ENCODE results near the gene PTPRT.

Gene PTPRT

DNA sequence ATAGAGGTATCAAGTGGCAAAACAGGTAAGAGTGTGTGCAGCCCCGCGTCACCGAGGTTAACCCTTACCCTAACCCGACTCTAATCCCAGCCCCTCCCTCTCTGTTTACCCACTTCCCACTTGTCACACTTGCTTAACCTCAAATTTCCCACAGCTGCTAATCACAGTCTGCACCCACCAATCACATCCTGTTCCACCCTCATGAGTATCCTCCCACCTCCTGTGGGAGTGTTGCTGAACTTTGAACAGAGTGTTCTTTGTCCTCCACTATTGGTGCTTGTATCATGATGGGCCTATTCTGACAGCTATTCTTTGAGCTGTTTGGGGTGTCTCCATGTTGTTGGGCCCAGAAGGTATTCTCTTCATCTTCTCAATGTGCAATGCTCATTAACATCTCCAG, 487.8 kb downstream of the PTPRT start:
- no peak for DNase-seq

DNA sequence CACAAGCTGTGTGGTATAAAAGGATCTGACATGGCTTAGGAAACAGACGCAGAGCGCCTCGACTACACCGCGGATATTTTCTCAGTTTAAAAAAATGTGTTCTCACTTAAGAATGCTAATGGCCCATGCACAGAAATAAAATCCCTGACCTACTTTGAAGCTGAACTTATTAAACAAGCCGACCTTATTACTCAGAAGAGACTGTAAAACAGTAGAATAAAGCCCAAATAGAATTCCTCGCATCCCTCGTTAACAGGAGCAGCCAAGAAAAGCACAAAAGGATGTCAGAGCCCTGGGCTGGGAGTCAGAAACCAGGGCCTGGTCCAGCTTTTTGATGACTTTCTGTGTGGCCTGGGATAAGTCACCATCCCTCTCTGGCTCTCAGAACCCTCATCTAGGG, 489.3 kb downstream of the PTPRT start:
- no peak for DNase-seq

DNA sequence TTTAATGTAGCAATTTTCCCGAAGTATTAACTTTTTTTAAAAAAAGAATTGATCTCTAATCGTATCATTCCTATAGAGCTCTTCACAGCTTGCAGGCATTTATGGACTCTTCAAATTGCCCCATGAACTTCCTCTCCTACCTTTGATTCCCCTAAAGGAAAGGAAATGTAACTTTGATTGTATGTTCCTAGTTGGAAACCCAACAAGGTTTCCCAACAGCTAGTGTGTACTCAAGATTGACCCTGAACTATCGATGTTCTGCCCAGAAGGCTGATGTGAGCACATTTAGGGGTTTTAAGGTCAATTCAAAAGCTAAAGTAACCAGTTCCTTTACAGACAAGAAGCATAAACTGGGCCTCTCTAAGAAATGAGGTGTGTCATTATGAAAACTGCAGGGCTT, 491.7 kb downstream of the PTPRT start:
- no peak for DNase-seq

DNA sequence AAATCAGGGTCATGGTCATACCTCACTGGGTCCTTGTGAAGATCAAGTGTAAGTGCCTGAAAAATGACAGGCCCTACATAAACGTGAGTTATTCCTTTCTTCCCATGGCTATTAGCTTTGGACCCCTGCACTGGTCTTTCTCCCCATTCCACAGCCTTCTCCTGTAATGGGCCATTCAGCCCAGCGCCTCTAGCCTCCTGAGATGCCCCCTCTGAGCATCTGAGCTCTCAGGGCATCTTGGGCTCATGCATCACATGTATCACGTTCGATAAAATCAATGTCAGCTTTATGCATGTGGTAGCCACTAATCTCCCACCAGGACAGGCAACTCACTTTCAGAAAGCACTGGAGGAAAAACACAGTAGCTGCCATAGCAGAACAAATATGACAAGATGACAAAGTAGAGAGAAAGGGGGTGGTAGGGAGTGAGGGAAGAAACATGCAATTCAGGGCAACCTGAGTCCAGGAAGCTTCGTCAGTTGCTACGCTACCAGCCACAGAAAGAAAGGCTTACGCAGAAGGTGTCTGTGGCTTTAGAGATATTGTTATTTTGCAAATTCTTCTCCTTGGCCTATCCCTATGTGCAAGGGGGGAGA, 498.8 kb downstream of the PTPRT start:
- DNase-seq: no peak

DNA sequence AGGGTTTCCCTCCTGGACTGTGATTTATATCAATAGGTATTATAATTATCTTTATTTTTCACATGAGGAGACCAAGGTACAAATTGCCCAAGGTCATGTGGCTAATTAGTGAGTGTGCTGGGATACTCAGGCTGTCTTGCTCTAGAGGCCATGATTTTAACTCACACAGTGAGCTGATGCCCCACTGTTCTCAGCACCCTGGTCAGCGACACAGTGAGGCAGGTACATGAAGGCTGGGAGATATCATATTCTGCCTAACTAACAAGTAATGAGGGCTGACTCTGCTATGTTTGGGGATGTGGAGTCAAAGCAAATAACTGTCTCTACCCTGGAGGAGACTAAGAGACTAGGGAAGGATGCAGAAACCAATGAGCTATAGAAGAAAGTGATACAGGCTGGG, 501.1 kb downstream of the PTPRT start:
- DNase-seq: no peak

DNA sequence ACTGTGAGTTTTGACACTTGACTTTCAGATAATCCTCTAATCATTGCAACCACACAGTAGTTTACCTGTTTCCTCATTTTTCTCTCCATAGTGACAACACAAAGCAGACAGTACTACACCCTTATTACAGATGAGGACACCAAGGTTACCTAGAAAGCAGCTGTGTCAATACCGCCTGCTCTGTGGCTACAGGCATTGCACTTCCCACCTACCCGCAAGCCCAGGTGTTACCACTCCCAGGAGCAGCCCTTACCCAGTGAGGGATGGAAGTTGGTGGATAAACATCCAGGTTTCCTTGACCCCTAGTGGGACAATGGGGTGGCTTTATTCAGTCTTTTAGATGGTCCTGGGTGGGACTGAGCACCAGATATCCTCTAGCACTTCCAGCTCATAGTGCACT, 503.6 kb downstream of the PTPRT start:
- no peak for DNase-seq

DNA sequence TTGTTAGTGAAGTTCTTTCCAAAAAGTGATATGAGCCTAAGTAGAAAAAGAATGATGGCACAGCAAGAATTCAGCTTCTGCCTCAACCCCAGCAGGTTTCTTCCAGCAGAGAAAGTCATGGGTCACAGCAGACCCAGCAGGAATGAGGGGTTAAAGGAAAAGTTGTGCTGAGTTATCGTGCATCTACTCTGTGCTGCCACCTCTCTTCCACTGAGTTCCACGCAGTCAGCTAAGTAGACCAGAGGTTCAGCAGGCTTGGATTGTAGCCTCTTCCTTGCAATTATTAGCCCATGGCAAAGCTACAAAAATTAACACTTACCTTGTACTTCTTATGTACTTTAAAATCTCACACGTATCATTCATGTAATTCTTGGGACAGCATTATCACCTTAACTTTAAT, 510.8 kb downstream of the PTPRT start:
- no peak for DNase-seq

DNA sequence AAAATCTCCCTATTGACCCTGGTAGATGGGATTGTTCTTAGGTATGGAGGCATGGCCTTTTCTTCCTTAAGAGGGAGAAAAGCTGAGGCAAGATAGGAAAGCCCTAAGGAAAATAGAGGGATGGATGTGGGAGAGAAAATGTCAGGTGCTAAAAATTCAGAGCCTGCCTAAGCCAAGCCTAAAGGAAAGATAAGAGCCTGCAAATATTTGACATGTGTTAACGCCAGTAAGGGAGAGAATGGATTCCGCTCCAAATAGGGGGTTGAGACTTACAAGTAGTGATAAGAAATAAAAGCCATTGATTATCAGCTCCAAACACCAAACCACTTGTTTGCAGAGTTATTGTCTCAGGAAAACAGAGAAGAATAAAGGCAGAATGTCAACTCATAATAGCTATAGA, 533.6 kb downstream of the PTPRT start:
- no peak for DNase-seq

DNA sequence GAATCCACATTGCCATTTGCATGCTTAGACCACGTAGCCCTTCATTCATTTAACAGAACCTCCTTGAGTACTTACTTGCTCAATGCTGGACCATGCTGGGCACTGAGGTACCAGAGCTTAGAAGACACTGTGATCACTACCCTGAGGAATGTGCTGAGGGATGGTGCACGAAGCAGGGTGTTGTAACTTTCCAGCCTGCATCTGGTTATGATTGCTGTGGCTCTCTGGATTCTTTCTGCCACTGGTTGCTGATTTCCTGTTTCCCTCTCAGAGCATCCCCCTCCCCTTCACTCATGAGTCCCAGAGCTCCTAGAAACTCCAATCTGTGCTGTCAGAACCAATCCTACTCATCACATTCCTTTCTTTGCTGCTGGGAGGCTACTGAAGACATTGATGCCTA, 537.4 kb downstream of the PTPRT start:
- no peak for DNase-seq

DNA sequence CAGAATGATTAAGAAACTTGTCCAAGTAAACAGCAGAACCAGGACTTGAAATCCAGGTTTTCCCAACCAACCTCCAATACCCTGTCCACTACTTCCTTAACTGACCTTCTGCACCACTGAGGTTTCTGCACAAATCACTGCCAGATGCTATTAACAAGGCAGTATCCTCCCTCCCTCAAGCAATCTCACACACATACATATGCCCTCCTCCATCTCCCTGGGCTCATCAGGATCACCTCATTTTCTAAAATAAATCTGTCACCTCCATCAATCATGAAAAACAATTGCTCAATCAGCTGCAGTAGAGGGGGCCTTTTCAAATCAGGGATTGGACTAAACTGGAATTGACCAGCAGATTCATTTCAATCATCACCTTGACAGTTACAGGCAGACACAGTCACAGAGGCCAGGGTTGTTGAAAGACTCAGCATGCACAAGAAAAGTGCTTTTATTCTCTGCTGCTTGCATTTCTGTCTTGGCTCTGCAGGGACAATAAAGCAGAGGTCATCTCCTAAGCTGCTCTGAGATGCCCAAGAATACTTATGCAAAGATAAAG, 539.4 kb downstream of the PTPRT start:
- no peak for DNase-seq

DNA sequence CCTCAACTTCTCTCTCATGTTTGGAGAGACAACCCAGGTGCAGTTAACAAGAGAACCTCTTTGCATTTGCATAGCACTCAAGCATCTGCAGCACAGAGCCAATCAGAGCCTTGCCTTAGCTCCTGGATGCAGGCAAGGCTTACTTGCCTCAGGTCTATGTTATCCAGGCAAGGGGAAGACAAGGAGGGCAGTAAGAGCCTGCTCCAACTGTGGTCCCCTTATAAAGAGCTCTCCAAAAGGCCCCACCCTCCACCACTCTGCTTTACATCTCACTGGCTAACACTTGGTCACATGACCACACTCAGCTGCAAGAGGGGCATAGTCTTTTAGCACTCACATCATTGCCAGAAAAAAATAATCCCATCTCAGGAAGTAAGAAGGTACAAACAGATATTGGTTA, 540.0 kb downstream of the PTPRT start:
- DNase-seq: no peak

DNA sequence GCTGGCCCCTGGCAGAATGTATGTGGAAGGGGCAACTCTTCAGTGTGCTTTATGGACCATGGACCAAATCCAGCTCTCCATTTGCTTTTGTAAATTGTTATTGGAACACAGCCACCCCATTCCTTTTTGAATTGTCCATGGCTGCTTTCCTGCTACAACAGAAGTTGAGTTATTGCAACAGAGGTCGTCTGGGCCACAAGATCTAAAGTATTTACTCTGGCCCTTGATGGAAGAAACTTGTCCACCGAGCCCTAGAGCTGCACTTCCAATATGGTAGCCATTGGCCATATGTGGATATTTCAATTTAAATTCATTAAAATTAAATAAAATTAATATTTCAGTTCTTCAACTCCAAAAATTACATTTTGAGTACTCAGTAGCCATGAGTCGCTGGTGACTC, 543.5 kb downstream of the PTPRT start:
- DNase-seq: no peak

DNA sequence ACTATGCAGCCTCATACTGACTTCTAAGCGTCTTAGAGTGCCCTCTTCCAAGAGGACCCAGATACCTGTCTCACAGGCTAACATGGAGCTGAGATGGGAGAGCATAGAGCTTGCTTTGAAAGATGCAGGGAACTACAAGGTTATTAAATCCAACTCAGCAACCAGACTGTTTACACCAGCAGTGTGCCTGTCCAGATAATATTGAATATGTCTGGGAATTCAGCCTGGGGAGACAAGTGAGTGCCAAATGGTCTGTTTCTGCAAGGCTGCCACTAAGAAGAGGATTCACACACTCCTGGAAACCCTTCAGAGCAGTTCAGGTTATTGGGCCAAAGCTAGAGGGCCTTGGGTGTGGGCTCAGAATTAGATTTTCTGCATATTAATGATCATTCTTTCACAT, 547.8 kb downstream of the PTPRT start:
- no peak for DNase-seq

DNA sequence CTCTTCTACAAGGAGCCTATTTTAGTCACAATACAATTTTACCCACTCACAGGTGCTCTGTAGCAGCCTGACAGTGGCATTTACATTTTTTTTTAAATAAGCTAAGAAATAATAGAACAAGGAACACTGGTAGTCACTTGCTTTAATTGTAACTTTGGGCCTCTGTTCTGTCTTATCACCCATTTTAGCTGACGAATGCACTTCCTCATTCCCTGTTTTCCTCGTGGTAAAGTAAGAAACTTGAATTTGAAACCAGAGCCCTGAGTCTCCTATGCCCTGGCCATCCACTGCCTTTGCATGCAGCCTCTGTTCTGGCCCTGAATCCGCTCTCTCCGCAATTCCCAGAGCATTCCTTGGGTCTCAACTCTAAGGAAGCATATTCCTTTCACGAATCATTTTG, 550.6 kb downstream of the PTPRT start:
- no peak for DNase-seq

DNA sequence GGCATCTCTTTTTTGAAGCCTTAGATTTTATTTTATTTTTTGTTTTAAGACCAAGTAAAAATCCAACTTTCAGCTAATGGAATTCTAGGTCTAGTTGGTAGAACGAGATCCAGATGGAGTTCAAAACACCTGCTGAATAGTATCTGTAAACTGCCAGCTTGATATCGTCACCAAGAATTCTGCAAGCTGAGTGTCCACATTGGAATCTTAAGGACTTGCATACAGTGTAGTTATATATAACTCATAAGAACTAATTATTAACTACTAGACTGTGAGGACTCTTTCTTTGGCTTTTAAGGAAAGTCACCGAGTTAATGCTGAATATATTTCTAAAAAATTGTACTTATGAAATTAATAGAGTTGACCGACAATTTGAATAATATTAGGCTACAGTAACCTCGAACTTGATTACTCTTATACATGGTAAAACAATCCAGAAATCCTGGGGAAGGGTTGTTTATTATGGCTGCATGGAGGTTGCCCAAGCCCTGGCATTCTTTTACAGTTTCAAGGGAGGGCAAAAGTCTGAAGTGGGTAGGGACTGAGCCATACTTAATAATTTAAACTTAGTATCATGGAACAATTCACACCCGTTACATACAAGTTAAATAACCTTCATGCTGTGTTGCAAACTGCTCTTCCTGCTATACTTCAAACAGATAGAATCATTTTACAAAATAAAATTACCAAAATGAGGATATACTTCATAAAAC, 553.9 kb downstream of the PTPRT start:
- DNase-seq: no peak

DNA sequence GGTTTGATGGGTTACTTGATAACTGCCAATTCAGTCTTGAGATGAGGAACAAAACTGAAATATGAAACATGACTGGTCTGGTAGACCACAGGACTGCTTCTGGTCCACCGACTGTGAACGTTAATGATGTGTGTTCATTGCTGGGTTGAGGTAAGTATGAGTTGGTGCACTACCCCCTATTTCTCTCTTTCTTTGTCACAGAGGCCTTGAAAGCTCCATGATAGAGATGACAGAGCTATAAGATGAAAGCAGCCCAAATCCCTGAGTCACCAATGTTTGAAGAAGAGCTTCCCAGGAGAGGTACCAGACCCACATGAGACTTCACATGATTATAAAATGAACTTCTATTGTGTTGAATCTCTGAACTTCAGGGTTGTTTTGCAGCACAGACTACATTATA, 555.5 kb downstream of the PTPRT start:
- no peak for DNase-seq

DNA sequence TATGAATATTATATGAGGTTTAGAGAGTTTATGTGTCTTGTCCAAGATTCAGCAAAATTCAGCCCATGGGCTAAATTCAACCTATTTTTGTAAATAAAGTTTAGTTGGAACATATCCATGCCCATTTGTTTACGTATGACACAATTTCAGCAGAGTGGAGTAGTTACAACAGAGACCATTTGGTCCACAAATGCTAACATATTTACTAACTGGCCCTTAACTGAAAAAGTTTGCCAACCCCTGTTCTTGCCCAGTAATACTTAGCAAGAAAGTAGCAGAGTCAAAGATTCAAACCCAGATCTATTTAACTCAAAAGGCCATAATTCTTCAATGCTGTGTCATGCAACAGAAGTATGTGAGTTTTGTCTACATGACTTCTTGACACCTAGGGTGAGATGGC, 561.0 kb downstream of the PTPRT start:
- DNase-seq: no peak

DNA sequence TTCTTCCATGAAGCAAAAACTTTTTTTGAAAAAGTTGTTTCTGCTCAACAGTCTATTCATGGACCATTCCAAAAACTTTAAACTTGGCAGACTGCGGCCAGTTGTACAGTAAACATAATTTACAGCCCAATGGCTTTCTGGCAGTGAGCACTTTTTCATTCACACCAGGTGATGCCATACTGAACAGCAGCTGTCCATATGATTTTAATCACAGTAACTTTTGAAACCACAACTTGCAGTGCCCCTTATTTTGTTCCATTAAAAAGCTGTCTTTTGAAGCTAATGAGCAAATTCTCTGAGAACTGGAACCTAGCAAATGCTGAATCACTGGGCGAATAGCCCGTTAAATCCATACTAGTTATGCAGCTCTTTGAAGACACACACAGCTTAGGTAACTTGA, 576.6 kb downstream of the PTPRT start:
- no peak for DNase-seq

DNA sequence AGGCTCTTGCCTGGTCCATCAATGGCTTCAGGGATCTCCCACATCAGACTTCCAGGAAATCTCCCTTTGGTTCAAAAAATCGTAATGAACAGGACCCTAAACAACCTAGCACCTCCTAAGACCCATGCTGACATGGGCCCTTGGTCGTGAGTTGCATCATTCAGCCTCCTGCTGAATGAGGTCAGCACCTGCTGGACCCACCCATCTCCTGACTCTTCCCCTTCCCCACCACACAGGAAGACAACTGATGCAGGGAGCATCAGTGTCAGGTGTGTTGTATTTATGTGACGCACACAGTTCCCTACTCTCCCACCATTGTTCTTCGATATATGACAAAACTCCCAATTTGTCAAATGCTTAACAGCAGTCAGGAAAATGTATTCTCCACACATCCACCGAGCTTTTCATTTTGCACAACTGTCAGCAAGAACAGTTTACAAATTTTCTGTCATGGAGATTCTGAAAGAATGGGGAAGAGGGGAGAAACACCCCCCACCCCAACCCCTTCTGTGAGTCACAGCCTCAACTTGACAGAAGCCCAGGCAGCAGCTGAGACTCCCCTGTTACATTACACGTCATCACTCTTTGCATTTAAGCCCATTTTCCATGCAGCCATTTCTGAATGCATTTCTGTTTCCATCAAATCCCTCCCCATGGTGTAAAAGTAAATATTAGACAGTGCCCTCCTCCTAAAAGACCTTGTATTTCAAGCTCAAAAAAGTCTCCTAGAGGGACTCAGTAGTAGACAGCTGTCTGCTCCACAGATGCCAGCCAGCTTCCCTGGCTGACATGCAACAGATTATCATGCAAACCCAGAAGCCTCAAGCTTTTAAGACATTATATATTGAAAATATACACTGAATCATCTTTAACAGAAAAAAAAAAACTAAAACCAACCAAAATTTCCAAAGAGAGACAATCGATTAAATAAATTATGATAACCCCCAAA, 577.5 kb downstream of the PTPRT start:
- DNase-seq: no peak

DNA sequence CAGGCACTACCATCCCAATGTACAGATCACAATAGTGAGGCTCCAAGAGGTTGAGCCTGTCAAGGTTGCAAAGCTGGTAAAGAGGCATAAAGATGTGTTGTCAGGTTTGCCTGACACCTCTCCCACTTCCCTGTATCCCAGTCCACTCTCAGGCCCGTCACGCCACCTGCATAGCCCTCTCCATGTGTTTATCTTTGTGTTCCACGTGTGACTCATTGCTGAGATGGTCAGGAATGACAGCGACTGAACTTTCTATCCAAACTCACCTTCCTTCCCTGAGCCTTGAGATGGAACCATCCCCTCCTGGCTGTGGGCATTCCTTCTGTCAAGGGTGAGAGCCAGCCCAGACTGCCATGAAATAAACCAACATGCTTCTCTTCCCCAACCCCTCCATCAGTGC, 578.3 kb downstream of the PTPRT start:
- DNase-seq: no peak

DNA sequence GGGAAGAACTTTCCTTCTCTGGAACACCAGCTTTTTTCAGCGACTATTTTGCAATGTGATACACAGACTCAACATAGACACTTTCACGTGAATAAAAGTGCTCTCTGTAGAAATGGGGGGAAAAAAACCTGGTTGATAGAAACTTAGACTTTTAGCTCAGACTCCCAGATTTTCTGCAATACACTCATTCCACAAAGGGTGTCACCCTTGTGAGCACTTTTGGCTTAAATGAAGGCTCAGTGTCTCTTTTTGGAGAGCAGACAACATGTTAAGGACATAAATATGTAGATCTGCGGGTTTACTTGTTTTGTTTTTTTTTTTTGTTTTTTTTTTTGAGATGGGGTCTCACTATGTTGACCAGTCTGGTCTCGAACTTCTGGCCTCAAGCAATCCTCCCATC, 579.6 kb downstream of the PTPRT start:
- no peak for DNase-seq

DNA sequence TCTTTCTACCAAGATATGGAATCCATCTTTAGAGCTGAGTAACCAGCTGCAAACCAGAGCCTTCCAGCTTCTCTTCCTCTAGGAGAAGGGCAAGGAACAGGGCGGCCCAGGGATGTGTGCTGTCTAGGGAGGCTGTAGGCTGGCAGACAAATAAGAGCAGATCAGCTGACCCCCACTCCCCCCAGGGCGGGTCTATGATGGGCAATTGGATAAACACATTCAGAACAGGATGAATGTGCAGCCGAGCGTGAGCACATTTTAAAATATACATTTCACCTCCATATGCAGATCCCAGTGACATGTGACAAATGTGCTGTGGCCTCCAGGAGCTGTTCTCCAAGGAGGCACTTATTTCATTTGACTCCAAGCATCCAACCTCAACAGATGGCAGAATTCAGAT, 580.1 kb downstream of the PTPRT start:
- DNase-seq: no peak

All from stimulated activated CD4-positive, alpha-beta T cell treated with anti-CD3 and anti-CD28 coated beads, Interleukin-2, amount 100 ng/mL, for 48 hours (primary cell).